ENCODE data around the gene PIM2. TPM values are rescaled to one million over a fixed set of nuclear protein-coding genes. Genes with fewer than 3 reads are reported as not detected.
"Not testable (repeated sequence)": the region's sequence is repeated elsewhere in the genome, so short reads cannot be mapped to it uniquely, and the experiment has no call there.

Gene PIM2
- total RNA-seq, 1 donor from 2014 or later = 4.2 TPM

GRCh38 chrX:48908600-48908999 is 10.2 kb downstream of the PIM2 start:
- DNase-seq (ENCODE audit: low read depth in 2 of 2) = no peak

GRCh38 chrX:48905090-48905790 is 13.6 kb downstream of the PIM2 start:
- no peak for DNase-seq (ENCODE audit: low read depth in 2 of 2)

- no peak for DNase-seq (ENCODE audit: low read depth in 2 of 2)
Measured at GRCh38 chrX:48904626-48905025, 14.2 kb downstream of the PIM2 start.

- no peak for DNase-seq (ENCODE audit: low read depth in 2 of 2)
Measured at GRCh38 chrX:48904180-48904579, 14.6 kb downstream of the PIM2 start.

- DNase-seq (ENCODE audit: low read depth in 2 of 2) = no peak
Measured at GRCh38 chrX:48903290-48903689, 15.5 kb downstream of the PIM2 start.

- DNase-seq (ENCODE audit: low read depth in 2 of 2) = no peak
Measured at GRCh38 chrX:48902776-48903175, 16.0 kb downstream of the PIM2 start.

GRCh38 chrX:48902135-48902534 is 16.7 kb downstream of the PIM2 start:
- no peak for DNase-seq (ENCODE audit: low read depth in 2 of 2)

GRCh38 chrX:48901069-48901468 is 17.8 kb downstream of the PIM2 start:
- no peak for DNase-seq (ENCODE audit: low read depth in 2 of 2)

- no peak for DNase-seq (ENCODE audit: low read depth in 2 of 2)
Measured at GRCh38 chrX:48899078-48899410, 19.8 kb downstream of the PIM2 start.

GRCh38 chrX:48897625-48898306 is 21.1 kb downstream of the PIM2 start, which contains the start of the genes PQBP1 and TIMM17B:
TSS of gene PQBP1 (plus strand) at chrX:48897930. CDS start at chrX:48898510, 580 bp downstream.
TSS of gene TIMM17B (minus strand) at chrX:48897768. CDS start at chrX:48897749, 19 bp downstream.
- peak; percentile 96 to 97 for DNase-seq (ENCODE audit: low read depth in 2 of 2)

GRCh38 chrX:48897157-48897624 is 21.6 kb downstream of the PIM2 start:
- peak; percentile 84 to 91 for DNase-seq (ENCODE audit: low read depth in 2 of 2)

GRCh38 chrX:48896611-48897011 is 22.2 kb downstream of the PIM2 start:
- DNase-seq (ENCODE audit: low read depth in 2 of 2) = peak; percentile 12 to 52

- no peak for DNase-seq (ENCODE audit: low read depth in 2 of 2)
Measured at GRCh38 chrX:48894891-48895290, 23.9 kb downstream of the PIM2 start.

GRCh38 chrX:48893556-48894348 is 25.1 kb downstream of the PIM2 start:
- DNase-seq (ENCODE audit: low read depth in 2 of 2) = no peak

- no peak for DNase-seq (ENCODE audit: low read depth in 2 of 2)
Measured at GRCh38 chrX:48892896-48893295, 25.9 kb downstream of the PIM2 start.

- peak; percentile 65 to 73 for DNase-seq (ENCODE audit: low read depth in 2 of 2)
Measured at GRCh38 chrX:48891402-48892288, 27.2 kb downstream of the PIM2 start.

GRCh38 chrX:48890934-48891401 is 27.9 kb downstream of the PIM2 start:
- no peak for DNase-seq (ENCODE audit: low read depth in 2 of 2)

- DNase-seq (ENCODE audit: low read depth in 2 of 2) = no peak
Measured at GRCh38 chrX:48890296-48890925, 28.4 kb downstream of the PIM2 start.

- not testable (repeated sequence) for DNase-seq (ENCODE audit: low read depth in 2 of 2)
Measured at GRCh38 chrX:48886586-48886985, 32.2 kb downstream of the PIM2 start.

- no peak for DNase-seq (ENCODE audit: low read depth in 2 of 2)
Measured at GRCh38 chrX:48883729-48884128, 35.1 kb downstream of the PIM2 start.
